HG03175 (cell line): Measurements from ENCODE around the gene USP22.

Experiments used
- ATAC-seq: cut with Tn5 transposase; IDR thresholded peaks from one replicate; pipeline ENCODE4 v1.9.1; 2021; ENCODE audit warnings: mild to moderate bottlenecking, moderate library complexity; ENCODE audit not compliant: unreplicated experiment

USP22 gene

GRCh38 chr17:21003007-21003621 is 39.7 kb downstream of the USP22 start:
- no peak for ATAC-seq

GRCh38 chr17:21002309-21003006 is 40.4 kb downstream of the USP22 start:
- ATAC-seq = no peak

GRCh38 chr17:21001813-21002221 is 41.0 kb downstream of the USP22 start:
- ATAC-seq = no peak

GRCh38 chr17:21001111-21001812 is 41.5 kb downstream of the USP22 start:
- no peak for ATAC-seq

GRCh38 chr17:20999841-21000532 is 42.8 kb downstream of the USP22 start:
- ATAC-seq = no peak

- no peak for ATAC-seq
These were observed 43.7 kb downstream of the USP22 start for GRCh38 chr17:20999044-20999573.

GRCh38 chr17:20998571-20999043 is 44.2 kb downstream of the USP22 start:
- ATAC-seq = no peak

GRCh38 chr17:20997711-20998570 is 44.9 kb downstream of the USP22 start:
- ATAC-seq = no peak

GRCh38 chr17:20996724-20997615 is 45.8 kb downstream of the USP22 start:
- ATAC-seq = no peak

GRCh38 chr17:20995873-20996723 is 46.7 kb downstream of the USP22 start:
- no peak for ATAC-seq

- no peak for ATAC-seq
These were observed 47.5 kb downstream of the USP22 start for GRCh38 chr17:20995164-20995872.

GRCh38 chr17:20994779-20995149 is 48.0 kb downstream of the USP22 start:
- no peak for ATAC-seq

- ATAC-seq = no peak
These were observed 48.7 kb downstream of the USP22 start for GRCh38 chr17:20993863-20994778.

- ATAC-seq = no peak
These were observed 49.6 kb downstream of the USP22 start for GRCh38 chr17:20992987-20993862.

- ATAC-seq = no peak
These were observed 50.4 kb downstream of the USP22 start for GRCh38 chr17:20992416-20992815.
